DND-41 (cell line): ENCODE measurements around the gene GOLGA7B.

Experiments
- CTCF ChIP-seq: IDR thresholded peaks from 2 replicates; pipeline ENCODE4 v1.5.1; 2012; ENCODE audit warnings: borderline replicate concordance, low read length, moderate library complexity, mild to moderate bottlenecking; ENCODE audit not compliant: poor library complexity, severe bottlenecking; ENCODE audit errors: extremely low read depth
- EZH2 ChIP-seq: IDR thresholded peaks from 3 replicates; pipeline ENCODE4 v1.6.1; 2012; ENCODE audit warnings: borderline replicate concordance, low read depth, mild to moderate bottlenecking, moderate library complexity, low read length, inconsistent platforms; ENCODE audit not compliant: severe bottlenecking

GRCh38 chr10:97852277-97852676, 2.6 kb downstream of the GOLGA7B start:
- no peak for TF ChIP-seq CTCF
- TF ChIP-seq EZH2, result no peak
